ENCODE results near the gene COL6A5. TPM values are rescaled to one million over a fixed set of nuclear protein-coding genes. Genes with fewer than 3 reads are reported as not detected.

The COL6A5 gene
- total and polyA plus RNA-seq, 11 donors = 0.03 to 0.14 TPM; not detected in 9

- intact Hi-C loops (cut with DNase I) = no loop called here
- H3K4me1 ChIP-seq = no peaks in the 10 kb centered on the region
- H3K27me3 ChIP-seq = peaks cover 0 to 8% (median 0%) of the 10 kb centered on the region in 9 donors
- no peak for ATAC-seq
- H3K36me3 ChIP-seq = no peaks in the 10 kb centered on the region
- TF ChIP-seq POLR2A (IDR thresholded peaks at IDR 0.05) (no peak), CTCF (IDR thresholded peaks at IDR 0.05) (no peak)
- DNase-seq = no peak
- no peaks in the 10 kb centered on the region for H3K9me3 ChIP-seq
- H3K27ac ChIP-seq = no peak overlapping the region
- 88 to 89% (median 89%) methylated on average over 4 of the region's 4 CpGs for WGBS, 4 donors
- H3K4me3 ChIP-seq = no peak overlapping the region
Observed at GRCh38 chr3:130423064-130423463, 77.6 kb downstream of the COL6A5 start.

- no peak for TF ChIP-seq POLR2A (IDR thresholded peaks at IDR 0.05)
- no peak for TF ChIP-seq CTCF (IDR thresholded peaks at IDR 0.05)
- ATAC-seq = no peak
- H3K36me3 ChIP-seq = no peaks in the 10 kb centered on the region
- no peak overlapping the region for H3K4me3 ChIP-seq
- no peak for DNase-seq
- no peaks in the 10 kb centered on the region for H3K4me1 ChIP-seq
- intact Hi-C loops (cut with DNase I) = no loop called here
- H3K9me3 ChIP-seq = no peaks in the 10 kb centered on the region
- peaks cover 0 to 8% (median 0%) of the 10 kb centered on the region in 9 donors for H3K27me3 ChIP-seq
- WGBS, 4 donors = 56 to 71% (median 65%) methylated on average over 5 of the region's 5 CpGs
- H3K27ac ChIP-seq = no peak overlapping the region
Observed at GRCh38 chr3:130424837-130425236, 79.4 kb downstream of the COL6A5 start.

- Histone ChIP-seq H3K4me3 (no peak overlapping the region), H3K27ac (no peak overlapping the region), H3K9me3 (no peaks in the 10 kb centered on the region), H3K36me3 (no peaks in the 10 kb centered on the region), H3K4me1 (no peaks in the 10 kb centered on the region), H3K27me3 (peaks cover 0 to 8% (median 0%) of the 10 kb centered on the region in 9 donors)
- DNase-seq (no peak), ATAC-seq (no peak)
- WGBS, 4 donors = 76 to 90% (median 81%) methylated on average over 1 of the region's 1 CpG
- intact Hi-C loops (cut with DNase I) = no loop called here
- TF ChIP-seq CTCF (IDR thresholded peaks at IDR 0.05) = no peak
- TF ChIP-seq POLR2A (IDR thresholded peaks at IDR 0.05) = no peak
Observed at GRCh38 chr3:130425484-130425883, 80.0 kb downstream of the COL6A5 start.

GRCh38 chr3:130426206-130426605 is 80.7 kb downstream of the COL6A5 start:
- TF ChIP-seq CTCF (IDR thresholded peaks at IDR 0.05) (no peak), POLR2A (IDR thresholded peaks at IDR 0.05) (no peak)
- Histone ChIP-seq H3K4me3 (no peak overlapping the region), H3K27ac (no peak overlapping the region), H3K4me1 (no peaks in the 10 kb centered on the region), H3K9me3 (no peaks in the 10 kb centered on the region), H3K36me3 (no peaks in the 10 kb centered on the region), H3K27me3 (peaks cover 0 to 8% (median 0%) of the 10 kb centered on the region in 9 donors)
- WGBS, 4 donors = 73 to 86% (median 82%) methylated on average over 5 of the region's 5 CpGs
- DNase-seq = no peak
- no peak for ATAC-seq
- intact Hi-C loops (cut with DNase I) = no loop called here
